ENCODE results near the gene FTSJ1. TPM values are rescaled to one million over a fixed set of nuclear protein-coding genes. Genes with fewer than 3 reads are reported as not detected.

The FTSJ1 gene
- total RNA-seq, 4 donors from 2014 or later = 29.8 to 46.4 (median 42.2) TPM

DNA sequence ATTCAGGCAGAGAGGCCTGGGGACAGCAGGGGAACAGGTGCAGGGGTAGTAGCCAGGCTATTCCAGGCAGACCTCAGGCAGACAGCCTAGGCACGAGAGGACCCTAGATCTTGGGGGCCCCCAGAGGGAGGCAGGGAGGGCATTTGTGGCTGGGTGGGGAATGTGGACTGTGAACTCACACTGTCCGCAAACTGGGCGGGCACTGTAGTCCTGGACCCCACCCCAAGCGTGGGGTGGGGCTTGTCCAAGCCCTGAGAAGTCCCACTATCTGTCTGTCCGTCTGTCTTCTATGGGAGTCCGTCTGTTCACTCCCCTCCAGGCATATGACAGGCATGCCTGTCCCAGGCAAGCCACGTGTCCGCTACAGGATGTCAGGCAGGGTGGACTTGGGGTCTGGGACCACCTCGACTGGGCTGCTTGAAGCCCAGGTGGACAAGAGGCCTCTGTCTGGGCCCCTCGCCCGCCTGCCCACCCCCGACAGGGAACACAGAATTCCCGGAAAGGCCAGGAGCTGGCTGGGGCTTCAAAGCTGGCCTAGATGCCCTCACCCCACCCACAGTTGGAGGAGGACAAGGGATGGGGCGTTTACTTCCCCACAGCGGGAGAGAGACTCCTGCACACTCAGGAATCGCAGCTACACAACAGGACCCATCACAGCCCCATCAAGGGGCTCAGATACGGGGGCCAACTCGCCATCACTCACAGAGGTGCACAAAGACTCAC, 5.7 kb upstream of the FTSJ1 start, which contains the start of gene SLC38A5:
Gene SLC38A5 (minus strand): TSS at position 151 of the 723 bp plus-strand sequence. CDS start 2,336 bp downstream, outside the sequence.
- H3K4me3 ChIP-seq (ENCODE audit: low read depth, poor library complexity, severe bottlenecking) = no peak within 1 kb of the TSS
- TF ChIP-seq, protein P1, sequence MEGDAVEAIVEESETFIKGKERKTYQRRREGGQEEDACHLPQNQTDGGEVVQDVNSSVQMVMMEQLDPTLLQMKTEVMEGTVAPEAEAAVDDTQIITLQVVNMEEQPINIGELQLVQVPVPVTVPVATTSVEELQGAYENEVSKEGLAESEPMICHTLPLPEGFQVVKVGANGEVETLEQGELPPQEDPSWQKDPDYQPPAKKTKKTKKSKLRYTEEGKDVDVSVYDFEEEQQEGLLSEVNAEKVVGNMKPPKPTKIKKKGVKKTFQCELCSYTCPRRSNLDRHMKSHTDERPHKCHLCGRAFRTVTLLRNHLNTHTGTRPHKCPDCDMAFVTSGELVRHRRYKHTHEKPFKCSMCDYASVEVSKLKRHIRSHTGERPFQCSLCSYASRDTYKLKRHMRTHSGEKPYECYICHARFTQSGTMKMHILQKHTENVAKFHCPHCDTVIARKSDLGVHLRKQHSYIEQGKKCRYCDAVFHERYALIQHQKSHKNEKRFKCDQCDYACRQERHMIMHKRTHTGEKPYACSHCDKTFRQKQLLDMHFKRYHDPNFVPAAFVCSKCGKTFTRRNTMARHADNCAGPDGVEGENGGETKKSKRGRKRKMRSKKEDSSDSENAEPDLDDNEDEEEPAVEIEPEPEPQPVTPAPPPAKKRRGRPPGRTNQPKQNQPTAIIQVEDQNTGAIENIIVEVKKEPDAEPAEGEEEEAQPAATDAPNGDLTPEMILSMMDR (IDR thresholded peaks at IDR 0.05) = no peak
- TF ChIP-seq POLR2A (IDR thresholded peaks at IDR 0.05) = no peak
- no peak for DNase-seq (ENCODE audit: low spot score in 2 of 2)
- WGBS, 2 donors = 60 to 84% methylated on average over 1 to 18 of the region's 18 CpGs
- intact Hi-C loops (cut with DNase I; ENCODE audit: low total_unique reads) = no loop called here

DNA sequence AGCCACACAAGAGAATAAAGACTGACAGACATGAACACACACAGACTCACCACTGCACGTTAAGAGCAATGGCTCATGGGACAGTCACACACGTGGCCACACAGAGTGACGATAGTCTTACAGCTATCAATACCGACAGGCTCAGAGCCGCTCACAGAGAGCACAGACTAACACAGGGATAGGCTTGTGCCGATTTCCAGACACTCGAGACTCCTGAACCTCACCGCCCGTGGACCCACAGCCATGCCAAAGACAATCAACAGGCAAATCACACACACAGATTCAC, 5.2 kb upstream of the FTSJ1 start:
- TF ChIP-seq, protein P1 (IDR thresholded peaks at IDR 0.05) = no peak
- TF ChIP-seq POLR2A (IDR thresholded peaks at IDR 0.05) = no peak
- intact Hi-C loops (cut with DNase I; ENCODE audit: low total_unique reads) = no loop called here
- 58 to 80% methylated on average over 9 of the region's 9 CpGs for WGBS, 2 donors
- DNase-seq (ENCODE audit: low spot score in 2 of 2) = no peak
- H3K4me3 ChIP-seq (ENCODE audit: low read depth, poor library complexity, severe bottlenecking) = no peak overlapping the region

DNA sequence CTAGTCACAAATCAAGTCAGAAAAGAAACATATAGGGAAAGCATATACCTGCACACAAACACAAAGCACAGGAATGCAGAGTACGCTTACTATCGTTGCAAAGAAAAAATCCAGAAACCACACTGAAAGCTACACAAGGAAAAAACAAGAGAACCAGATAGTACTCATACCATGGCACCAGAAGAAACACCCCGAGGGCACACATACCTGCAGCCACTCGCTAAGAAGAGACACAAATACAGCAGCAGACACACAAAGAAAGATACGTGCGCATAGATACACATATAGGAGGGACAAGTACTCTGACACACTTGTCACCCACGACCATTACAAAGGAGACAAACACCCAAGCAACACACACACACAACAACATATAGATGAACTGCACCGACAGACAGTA, 4.5 kb upstream of the FTSJ1 start:
- 57 to 64% methylated on average over 8 of the region's 8 CpGs for WGBS, 2 donors
- no peak for DNase-seq (ENCODE audit: low spot score in 2 of 2)
- TF ChIP-seq, protein P1 (IDR thresholded peaks at IDR 0.05) = no peak
- no peak overlapping the region for H3K4me3 ChIP-seq (ENCODE audit: low read depth, poor library complexity, severe bottlenecking)
- intact Hi-C loops (cut with DNase I; ENCODE audit: low total_unique reads) = no loop called here

DNA sequence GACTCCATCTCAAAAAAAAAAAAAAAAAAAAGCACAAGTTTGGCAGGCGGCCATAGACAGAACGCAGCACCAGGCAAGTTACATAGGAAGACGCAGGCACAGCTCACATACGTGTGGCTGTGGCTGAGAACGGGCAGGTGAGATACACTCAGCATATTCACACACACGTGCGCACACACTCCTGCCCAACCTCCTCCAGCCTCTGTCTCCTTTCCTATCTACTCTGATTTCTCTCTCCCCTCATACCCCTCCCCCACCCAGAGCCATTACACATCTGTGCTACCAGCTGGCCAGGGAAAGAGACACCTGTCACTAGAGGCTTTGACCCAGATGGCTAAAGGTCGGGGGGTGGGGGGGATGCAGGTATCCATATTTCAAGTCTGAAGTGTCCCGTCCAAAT, 3.8 kb upstream of the FTSJ1 start:
- no peak for DNase-seq (ENCODE audit: low spot score in 2 of 2)
- WGBS, 2 donors = 36 to 67% methylated on average over 9 of the region's 9 CpGs
- intact Hi-C loops (cut with DNase I; ENCODE audit: low total_unique reads) = no loop called here

DNA sequence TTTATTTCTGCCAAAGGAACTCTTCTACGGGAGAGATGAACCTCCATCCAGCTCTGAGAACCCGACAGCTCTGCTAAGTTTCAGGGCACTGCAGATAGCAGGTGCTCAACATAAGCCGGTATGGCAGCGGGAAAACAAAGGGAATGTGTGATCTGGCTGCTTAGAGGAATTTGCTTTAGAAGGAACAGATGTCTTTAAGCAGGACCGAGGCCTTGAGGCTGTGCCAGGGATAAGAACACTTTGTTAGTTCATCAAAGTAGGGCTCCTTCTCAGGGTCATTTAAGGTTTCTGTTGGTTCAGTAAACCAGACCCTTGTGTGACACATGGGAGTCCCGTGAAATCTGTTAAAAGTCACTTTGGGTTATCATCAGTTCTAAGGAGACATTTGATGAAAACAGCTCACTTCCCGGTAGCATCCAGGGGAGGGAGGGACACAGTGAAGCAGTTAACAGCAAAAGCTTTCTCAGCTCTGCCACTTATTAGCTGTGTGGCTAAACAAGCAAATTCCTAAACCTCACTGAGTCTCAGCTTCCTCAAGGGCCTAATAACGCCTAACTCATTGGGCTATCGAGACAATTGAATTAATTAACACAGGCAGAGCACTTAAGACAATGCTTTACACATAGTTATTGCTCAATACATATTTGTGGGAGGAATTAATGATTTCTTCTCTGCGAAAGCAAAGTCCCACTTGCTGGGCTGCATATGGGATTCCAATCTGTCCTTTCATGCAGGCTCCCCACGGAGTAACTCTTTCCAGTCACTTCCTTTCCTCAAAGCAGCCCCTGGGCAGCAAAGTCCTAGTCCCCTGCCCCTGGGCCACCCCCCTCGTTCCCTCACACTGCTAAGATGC, 2.9 kb upstream of the FTSJ1 start:
- intact Hi-C loops (cut with DNase I; ENCODE audit: low total_unique reads) = no loop called here
- no peak overlapping the region for H3K4me3 ChIP-seq (ENCODE audit: low read depth, poor library complexity, severe bottlenecking)
- TF ChIP-seq, protein P1 (IDR thresholded peaks at IDR 0.05) = no peak
- no peak for TF ChIP-seq POLR2A (IDR thresholded peaks at IDR 0.05)
- no peak for DNase-seq (ENCODE audit: low spot score in 2 of 2)
- 47 to 64% methylated on average over 12 of the region's 12 CpGs for WGBS, 2 donors

More for the DNA sequence above, 3.8 kb upstream of the FTSJ1 start:
- no peak for TF ChIP-seq POLR2A (IDR thresholded peaks at IDR 0.05)
- TF ChIP-seq, protein P1 (IDR thresholded peaks at IDR 0.05) = no peak
- H3K4me3 ChIP-seq (ENCODE audit: low read depth, poor library complexity, severe bottlenecking) = no peak overlapping the region
